NAMALWA (cell line): ENCODE data around the gene ZNF638.
"Not testable (repeated sequence)": the region's sequence is repeated elsewhere in the genome, so short reads cannot be mapped to it uniquely, and the experiment has no call there.

Experiments used
- DNase-seq: peaks from one replicate; pipeline ENCODE4 v3.0.0-alpha.2; 2015; ENCODE audit warnings: low spot score

The ZNF638 gene

GRCh38 chr2:71402427-71402826 is 70.8 kb downstream of the ZNF638 start:
- no peak for DNase-seq

GRCh38 chr2:71409611-71410010 is 78.0 kb downstream of the ZNF638 start:
- DNase-seq: no peak

DNA sequence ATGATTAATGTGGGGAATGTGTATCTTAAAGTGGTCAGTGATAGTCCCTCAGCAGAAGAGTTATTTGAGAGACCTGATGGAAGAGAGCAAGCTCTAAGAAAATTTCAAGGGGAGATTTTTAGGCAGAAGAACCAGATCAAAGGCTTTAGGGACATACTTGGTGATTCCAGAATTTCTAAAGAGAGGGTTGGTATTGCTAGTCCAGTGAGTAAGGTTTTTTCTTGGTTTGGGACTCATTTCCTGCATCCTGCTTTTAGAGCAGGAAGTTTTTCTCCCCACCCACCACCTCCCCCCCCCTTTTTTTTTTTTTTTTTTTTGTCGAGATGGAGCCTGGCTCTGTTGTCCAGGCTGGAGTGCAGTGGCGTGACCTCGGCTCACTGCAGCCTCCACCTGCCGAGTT is 79.1 kb downstream of the ZNF638 start:
- DNase-seq: no peak

DNA sequence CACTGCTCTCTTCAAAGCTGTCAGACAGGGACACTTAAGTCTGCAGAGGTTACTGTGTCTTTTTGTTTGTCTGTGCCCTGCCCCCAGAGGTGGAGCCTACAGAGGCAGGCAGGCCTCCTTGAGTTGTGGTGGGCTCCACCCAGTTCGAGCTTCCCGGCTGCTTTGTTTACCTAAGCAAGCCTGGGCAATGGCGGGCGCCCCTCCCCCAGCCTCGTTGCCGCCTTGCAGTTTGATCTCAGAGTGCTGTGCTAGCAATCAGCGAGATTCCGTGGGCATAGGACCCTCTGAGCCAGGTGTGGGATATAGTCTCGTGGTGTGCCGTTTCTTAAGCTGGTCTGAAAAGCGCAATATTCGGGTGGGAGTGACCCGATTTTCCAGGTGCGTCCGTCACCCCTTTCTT is 85.3 kb downstream of the ZNF638 start:
- DNase-seq: not testable (repeated sequence)

DNA sequence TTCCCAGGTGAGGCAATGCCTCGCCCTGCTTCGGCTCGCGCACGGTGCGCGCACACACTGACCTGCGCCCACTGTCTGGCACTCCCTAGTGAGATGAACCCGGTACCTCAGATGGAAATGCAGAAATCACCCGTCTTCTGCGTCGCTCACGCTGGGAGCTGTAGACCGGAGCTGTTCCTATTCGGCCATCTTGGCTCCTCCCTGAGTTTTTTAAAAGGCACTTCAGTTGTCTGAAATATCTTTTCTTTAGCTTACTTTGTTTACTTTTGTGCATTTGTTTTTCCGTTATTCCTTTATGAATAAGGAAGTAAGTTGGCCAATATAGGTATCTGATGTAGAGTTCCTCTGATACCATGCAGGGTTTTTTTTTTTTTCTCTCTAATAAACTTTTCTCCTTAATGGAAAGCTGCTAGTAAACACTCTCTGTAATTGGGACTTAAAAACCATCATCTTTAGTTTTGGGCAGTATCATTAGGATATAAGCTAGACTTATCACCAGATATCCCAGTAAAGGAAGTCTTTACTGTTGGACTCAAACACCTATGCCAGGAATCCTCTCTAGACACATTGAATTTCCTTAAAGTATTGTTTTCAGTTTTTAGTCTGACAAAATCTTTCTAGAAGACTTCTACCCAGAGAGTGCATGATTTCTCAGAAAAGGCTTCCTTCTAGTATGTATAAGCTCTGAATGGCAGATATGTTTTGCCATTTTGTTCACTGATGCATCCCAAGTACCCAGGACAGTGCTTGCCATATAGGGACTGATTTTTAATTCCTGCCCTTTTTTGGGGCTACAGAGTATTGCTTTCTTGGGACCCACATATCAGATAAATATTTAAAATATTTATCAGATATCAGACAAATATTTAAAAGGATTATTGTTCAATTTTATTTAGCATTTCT is 86.0 kb downstream of the ZNF638 start:
- DNase-seq: peak; percentile 40

DNA sequence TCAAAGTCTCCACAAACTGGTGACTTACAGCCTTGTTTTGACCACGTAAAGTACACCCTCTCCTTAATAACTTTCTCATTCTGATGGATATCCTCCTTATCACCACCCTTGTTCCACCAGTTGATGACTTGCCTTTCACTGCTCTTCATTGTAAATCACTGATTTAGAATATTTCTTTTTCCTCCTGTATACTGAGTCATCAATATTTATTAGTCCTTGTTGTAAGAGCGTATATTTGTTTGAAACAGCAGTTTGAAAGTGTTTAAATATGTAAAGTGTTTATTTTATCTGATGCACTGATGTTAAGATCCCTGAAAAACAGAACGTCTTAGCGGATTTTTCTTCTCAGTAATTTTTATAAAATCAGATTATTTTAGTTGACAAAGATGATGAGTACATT is 87.6 kb downstream of the ZNF638 start:
- DNase-seq: no peak

DNA sequence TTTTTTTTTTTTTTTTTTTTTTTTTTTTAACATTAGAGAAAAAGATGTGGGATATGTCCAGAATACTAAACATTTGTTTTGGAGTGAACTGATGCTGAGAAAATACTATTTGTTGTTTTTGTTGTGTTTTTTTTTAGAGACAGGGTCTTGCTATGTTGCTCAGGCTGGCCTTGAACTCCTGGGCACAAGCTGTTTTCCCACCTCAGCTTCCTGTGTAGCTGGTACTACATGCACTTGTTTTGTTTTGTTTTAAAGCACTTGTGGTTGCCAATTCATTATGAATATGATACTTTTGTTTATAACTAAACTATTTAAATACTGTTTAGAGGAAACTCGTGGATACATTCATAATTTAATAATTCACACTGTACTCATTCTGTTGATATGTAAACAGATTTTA is 88.4 kb downstream of the ZNF638 start:
- no peak for DNase-seq

DNA sequence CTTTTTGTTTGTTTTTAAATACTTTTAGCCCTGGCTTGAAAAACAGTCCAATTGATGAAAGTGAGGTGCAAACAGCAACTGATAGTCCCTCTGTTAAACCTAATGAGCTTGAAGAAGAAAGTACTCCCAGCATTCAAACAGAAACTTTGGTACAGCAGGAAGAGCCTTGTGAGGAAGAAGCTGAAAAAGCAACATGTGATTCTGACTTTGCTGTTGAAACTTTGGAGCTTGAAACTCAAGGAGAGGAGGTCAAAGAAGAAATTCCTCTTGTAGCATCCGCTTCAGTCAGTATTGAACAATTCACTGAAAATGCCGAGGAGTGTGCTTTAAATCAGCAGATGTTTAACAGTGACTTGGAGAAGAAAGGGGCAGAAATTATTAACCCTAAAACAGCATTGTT is 91.2 kb downstream of the ZNF638 start:
- DNase-seq: no peak

DNA sequence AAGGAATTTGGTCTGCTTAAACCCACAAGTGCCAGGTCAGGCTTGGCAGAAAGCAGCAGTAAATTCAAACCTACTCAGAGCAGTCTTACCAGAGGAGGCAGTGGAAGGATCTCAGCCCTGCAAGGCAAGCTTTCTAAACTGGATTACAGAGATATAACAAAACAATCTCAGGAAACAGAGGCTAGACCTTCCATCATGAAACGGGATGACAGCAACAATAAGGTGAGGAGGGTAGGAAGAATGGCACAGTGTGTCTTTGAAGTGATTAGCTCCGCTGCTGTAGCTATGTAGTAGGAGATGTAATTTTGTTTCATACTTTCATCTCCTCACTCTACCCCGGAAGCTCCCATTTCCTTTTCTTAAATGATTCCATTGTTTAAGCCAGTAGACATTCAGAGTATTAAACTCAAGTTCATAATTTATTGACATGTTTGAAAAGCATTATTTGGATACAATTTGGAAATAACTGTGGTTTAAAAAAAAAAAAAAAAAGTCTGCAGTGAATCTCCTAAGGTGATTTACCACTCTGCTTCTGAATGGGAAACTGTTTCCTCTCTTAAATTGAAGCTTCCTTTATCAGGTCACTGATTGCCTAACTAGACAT is 92.3 kb downstream of the ZNF638 start:
- no peak for DNase-seq

- no peak for DNase-seq
Measured at GRCh38 chr2:71426721-71427120, 95.1 kb downstream of the ZNF638 start.

DNA sequence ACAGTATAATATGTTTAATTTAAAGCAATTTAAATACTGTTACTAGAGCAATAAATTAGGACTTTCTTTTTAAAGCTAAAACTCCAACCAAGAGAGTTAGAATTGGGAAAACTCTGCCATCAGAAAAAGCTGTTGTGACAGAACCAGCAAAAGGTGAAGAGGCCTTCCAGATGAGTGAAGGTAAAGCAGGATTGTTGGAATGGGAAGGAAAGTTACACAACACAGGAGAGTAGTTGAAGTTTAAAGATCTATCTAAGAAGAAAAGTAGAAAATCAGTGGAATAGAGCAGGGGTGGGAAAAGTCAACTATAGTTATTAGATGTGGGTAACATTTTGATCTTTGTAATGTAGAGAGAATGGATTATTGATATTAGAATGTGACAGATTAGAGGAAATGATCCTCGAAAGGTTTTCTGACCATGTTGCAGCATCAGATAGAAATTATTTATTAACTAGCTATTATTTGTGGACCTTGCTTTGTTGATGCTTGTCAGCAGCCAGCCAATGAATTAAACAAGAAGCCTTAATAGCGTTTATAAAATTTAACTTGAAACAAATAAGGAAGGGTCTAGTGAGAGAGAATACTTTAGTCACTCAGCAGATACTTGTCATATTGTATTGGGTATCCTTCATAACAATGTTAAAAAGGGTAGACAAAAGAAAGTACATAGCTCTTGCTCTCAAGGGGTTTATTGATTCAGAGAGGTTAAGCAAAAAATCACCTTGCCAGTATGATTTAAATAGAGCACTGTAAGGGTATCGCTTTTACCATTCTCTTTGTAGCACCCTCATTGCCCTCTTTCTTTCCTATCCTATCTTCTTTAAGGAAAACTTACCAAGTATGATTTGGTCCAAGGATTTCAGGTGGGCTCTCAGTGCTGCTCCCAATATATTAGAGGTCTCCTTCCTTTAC is 97.1 kb downstream of the ZNF638 start:
- no peak for DNase-seq

- not testable (repeated sequence) for DNase-seq
Measured at GRCh38 chr2:71445142-71445541, 113.6 kb downstream of the ZNF638 start.

GRCh38 chr2:71446505-71446904 is 114.9 kb downstream of the ZNF638 start:
- no peak for DNase-seq

DNA sequence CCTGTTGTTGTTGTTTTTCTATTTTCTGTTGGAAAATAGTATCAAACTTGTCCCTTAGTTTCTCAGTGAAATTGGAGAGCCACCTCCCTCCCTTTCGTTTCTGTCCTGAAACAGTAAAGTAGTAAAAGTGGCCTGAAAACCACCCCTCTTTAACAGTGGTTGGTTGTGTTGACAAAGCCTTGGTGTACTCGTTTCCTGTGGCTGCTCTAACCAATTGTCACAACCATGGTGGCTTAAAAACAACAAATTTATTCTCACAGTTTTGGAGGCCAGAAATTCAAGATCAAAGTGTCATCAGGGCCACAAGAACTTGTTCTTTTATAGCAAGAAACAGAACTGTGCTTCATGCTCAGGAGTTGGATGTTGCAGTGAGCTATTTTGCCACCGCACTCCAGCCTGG is 117.8 kb downstream of the ZNF638 start:
- DNase-seq: no peak

DNA sequence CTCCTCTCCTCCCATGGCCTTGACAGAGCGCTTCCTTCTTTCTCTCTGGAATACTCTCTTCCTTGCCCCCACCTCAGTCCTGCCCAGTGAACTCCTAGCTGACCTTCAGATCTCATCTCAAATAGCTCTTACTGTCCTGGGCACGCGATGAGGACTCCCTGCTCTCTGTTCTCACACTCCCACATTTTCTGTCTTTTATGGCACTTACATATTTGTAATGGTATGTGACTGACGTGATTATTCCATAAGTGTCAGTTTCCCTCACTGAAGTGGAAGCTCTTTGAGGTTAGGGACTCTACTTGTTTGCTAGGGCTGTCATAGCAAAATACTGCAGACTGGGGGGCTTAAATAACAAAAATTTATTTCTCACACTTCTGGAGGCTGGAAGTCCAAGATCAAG is 120.1 kb downstream of the ZNF638 start:
- no peak for DNase-seq

GRCh38 chr2:71452565-71452964 is 121.0 kb downstream of the ZNF638 start:
- DNase-seq: peak; percentile 50

DNA sequence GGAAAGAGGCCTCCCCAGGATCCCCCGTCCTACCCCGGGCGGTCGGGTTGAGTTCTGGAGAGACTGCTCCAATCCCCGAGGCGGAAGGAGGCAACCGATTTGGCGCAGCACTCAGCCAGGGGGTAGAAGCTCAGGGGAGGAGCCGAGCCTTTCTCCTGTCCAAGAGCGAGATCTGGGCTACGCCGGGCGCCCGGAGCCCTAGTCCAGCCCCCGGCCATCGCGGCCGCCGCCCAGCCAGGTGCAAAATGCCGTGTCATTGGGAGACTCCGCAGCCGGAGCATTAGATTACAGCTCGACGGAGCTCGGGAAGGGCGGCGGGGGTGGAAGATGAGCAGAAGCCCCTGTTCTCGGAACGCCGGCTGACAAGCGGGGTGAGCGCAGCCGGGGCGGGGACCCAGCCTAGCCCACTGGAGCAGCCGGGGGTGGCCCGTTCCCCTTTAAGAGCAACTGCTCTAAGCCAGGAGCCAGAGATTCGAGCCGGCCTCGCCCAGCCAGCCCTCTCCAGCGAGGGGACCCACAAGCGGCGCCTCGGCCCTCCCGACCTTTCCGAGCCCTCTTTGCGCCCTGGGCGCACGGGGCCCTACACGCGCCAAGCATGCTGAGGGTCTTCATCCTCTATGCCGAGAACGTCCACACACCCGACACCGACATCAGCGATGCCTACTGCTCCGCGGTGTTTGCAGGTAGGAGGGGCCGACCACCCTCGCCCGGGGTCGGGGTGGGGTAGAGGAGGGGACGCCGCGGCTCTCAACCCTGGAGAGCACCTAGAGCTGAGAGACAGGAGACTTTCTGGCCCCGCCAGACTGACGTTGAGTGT is 122.0 kb downstream of the ZNF638 start, which contains the start of gene DYSF:
Gene DYSF (plus strand): TSS at position 158 of the 817 bp plus-strand sequence.
- no peak for DNase-seq

DNA sequence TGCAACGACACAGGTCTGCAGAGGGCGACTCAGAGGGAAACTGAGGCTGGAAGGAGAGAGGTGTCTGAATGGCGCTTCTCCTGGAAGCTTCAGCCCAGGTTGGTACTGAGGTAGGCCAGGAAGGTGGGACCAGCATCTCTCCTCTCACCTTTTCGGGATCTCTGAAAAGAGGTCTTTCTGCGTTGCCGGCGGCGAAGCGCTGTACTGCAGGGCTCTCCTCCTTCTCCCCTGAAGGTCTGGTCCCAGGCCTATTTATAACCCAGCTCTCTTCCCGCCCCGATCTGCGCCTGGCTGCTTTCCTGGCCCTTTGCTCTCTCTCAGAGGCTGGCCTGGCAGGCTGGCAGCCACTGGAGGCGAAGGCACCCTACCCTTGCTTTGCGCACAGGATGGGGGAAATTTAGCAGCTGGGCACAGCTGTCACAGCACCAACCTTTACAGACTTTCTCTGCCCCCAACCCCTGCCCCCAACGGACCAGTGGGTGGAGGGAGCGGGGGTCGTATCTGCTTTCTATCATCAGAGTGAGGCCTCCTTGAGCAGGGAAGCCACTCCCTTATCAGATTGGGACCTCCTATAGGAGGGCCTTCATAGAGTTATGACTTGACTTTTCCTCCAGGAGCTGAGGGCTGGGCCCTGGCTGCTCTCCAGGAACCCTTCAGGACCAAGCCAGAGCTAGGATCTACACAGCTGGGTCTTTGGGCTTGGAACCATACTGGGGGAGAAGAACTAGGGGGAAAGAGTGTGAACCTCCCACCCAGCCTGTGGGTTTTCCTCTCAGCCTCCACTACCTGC is 122.8 kb downstream of the ZNF638 start:
- no peak for DNase-seq

GRCh38 chr2:71455011-71455740 is 123.6 kb downstream of the ZNF638 start:
- DNase-seq: no peak
